Retina (tissue), 1 donor: ENCODE measurements around the gene AVPI1.
"Not testable (repeated sequence)": the region's sequence is repeated elsewhere in the genome, so short reads cannot be mapped to it uniquely, and the experiment has no call there.

ENCODE experiments used
- DNase-seq: peaks from one replicate; pipeline ENCODE4 v3.0.0-alpha.2; 2016

AVPI1 gene

GRCh38 chr10:97679594-97679993 is 7.4 kb downstream of the AVPI1 start:
- DNase-seq, result no peak

- DNase-seq, result peak; percentile 47
These were observed 10.1 kb downstream of the AVPI1 start for GRCh38 chr10:97676770-97677581.

DNA sequence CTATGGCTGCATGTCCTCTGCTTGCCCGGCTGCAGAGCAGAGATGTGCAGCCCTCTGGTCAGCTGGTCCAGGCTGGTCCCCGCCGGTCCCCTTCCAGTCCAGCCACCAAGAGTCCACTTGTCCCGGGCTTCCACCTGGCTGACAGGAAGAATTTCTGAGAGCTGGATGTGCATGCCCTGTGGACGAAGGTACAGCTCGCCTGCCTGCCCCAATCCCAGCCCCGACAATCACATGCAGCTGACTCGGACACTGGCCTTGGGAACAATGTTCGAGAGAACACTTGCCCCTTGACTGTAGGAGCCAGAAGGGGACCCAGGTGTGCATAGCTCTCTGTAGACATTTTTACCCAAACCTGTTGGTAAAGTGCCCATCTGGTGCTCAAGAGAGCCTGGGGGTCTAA is 11.8 kb downstream of the AVPI1 start:
- DNase-seq, result no peak

- DNase-seq, result no peak
These were observed 13.1 kb downstream of the AVPI1 start for GRCh38 chr10:97673736-97674525.

DNA sequence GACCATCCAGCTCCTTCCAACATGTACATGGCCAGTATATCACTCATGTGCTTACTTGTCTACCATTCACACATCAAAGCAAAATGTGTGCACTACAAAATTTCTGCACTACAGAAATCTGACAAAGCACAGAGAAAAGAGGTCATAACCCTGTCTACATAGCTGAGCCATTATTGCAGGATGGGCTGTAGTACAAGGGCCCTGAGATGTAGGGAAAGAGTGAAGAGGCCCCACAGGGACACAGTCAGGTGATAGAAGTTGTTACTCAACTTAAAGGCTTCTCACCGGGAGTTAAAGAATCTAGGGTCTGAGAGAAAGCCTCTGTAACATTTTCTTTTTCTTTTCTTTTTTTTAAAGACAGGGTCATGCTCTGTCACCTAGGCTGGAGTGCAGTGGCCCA is 17.5 kb downstream of the AVPI1 start:
- DNase-seq, result no peak

- DNase-seq, result no peak
These were observed 19.6 kb downstream of the AVPI1 start for GRCh38 chr10:97667463-97667862.

DNA sequence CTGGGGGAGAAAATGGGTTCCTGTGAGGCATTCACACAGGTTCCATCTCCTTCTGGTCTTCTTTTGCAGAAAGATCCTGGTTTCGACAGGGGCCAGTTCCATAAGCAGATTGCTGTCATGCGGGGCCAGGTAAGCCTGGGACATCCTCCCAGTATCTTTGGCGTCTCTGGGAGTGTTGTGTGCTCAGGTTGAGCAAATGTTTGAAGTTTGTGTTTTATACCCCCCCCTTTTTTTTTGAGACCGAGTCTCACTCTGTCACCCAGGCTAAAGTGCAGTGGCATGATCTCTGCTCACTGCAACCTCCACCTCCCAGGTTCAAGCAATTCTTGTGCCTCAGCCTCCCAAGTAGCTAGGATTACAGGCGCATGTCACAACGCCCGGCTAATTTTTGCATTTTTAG is 20.0 kb downstream of the AVPI1 start:
- DNase-seq, result no peak

DNA sequence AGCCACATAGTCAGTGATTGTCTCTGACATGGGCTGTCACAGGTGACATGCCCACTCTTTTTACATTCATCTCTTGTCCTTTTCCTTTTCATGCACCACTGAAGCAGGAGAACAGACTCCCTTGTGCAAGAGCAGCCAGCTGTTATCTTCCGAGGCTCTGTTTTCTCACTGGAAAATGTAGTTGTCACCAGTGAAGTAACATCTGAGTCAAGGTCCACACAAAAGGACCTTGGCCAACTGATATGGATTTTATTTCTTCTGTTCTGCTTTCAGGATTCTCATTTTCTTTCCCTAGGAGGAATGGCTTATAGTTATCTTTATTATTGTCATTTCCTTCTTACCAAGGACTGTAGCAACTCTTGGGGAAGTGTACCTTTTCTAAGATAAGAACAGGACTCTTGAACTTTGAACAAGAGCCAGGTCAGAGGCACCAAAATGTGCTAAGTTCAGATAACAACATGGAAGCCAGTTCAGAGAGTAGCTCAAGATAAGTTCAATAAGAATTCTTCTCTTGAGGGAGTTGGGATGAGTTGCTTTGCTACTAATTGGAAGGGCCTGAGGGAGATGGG is 22.7 kb downstream of the AVPI1 start:
- DNase-seq, result no peak

DNA sequence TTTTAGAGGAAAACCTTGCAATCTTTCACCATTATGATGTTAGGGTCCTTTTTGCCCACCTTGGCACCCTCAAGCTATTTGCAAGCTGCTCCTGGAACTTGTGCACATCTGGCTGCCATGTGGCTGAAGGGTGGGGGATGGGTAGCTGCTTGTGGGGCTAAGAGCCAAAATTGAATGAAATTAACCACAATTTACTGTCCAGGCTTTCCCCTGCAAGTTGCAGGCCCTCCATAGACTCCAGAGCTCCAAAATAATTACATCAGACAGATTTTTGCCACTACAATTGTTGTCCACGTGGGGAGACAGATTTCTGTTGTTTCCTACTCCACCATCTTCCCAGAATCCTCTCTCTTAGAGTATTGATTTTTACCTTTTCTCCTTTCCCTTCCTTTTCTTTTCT is 27.5 kb downstream of the AVPI1 start:
- no peak for DNase-seq

DNA sequence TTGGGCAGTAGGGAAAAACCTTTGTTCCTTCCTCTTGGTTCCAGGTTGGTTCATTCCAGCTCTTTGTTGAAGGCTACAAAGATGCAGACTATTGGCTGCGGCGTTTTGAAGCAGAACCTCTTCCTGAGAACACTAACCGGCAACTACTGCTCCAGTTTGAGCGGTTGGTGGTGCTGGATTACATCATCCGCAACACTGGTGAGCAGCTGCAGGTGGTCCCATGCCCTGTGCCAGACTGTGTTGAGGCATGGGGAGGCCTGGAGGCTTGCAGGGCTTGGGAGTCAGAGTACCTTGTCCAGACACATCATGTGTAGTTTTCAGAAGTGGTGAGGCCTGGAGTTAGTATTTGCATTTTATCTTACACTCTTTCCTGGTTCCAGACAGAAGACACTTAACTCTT is 30.3 kb downstream of the AVPI1 start:
- no peak for DNase-seq

- no peak for DNase-seq
These were observed 35.3 kb downstream of the AVPI1 start for GRCh38 chr10:97651773-97652172.

GRCh38 chr10:97650726-97651125 is 36.3 kb downstream of the AVPI1 start:
- no peak for DNase-seq

- not testable (repeated sequence) for DNase-seq
These were observed 37.7 kb downstream of the AVPI1 start for GRCh38 chr10:97649405-97649750.

GRCh38 chr10:97648562-97649404 is 38.3 kb downstream of the AVPI1 start:
- no peak for DNase-seq

- no peak for DNase-seq
These were observed 39.5 kb downstream of the AVPI1 start for GRCh38 chr10:97647556-97647955.

DNA sequence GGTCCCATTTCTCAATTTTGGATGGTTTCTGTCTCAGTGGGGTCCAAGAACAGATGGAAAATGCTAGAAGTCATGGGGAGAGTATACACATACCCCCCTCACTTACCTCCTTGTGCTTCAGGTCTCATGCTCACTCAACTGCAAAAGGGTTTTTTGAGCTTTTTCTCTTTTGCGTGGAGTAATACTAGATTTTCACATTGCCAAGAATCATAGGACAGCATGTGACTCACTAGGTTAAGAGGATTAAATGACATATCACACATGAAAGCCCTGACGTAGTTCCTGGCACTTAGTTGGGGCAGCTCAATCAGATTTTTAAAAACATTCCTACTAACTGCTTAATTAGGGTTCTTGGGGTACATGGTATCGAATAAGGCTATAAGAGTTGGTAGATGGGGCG is 42.1 kb downstream of the AVPI1 start:
- DNase-seq, result no peak

DNA sequence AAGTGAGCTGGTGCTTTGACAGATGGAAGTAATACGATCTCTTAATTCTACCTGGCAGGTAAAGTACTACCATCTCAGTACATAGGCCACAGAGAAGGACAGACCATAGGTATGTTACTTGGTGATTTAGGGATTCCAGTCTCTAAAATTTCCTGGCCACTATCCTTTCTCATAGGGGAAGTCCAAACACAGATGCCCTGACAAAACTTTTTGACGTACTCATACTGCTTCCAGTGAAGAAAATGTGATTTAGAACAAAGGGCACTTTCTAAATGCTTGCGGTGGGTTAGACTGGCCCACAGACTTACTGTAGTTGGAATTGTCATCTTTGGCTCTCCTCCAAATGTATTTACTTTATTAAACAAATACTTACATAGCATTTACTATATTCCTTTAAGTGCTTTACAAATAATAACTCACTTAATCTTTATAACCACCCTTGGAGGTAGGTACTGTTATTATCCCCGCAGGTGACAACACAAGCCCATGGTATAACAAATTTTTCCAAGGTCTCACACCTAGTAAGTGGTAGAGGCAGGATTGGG is 43.5 kb downstream of the AVPI1 start:
- no peak for DNase-seq

GRCh38 chr10:97642471-97643159 is 44.4 kb downstream of the AVPI1 start:
- DNase-seq, result not testable (repeated sequence)

- DNase-seq, result peak; percentile 33
These were observed 45.9 kb downstream of the AVPI1 start for GRCh38 chr10:97640868-97641811.

DNA sequence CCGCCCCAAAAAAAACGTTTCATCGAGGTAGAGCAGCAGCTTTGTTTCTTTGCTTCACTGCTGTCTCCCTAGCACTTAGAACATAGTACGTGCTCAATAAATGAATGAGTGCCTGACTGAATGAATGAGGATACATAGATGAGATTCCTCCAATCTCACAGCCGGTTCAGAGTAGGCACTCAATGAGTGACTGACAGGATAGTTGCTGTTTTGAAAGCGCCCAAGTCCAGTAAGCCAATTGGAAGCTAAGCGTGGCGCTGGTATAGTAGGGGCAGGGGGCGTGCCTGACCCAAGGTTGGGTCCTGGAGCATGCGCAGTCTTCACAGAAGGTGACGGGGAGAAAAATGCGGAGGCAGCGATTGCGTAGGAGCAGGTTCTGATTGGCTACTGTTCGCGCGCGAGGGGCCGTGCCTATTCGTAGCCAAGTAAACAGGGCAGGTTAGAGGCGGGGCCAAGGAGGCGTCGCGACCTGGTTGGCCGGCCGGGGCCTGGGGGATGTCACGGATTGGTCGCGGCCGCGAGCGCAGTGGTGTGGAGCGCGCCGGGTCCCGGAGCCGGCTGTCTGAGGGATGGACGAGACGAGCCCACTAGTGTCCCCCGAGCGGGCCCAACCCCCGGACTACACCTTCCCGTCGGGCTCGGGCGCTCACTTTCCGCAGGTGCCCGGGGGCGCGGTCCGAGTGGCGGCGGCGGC is 46.7 kb downstream of the AVPI1 start, which contains the start of gene PI4K2A:
PI4K2A (plus strand) TSS at position 498 of the 694 bp plus-strand sequence; CDS start at position 570, 72 bp downstream.
- DNase-seq, result peak; percentile 97
